Stimulated activated CD4-positive, alpha-beta T cell treated with anti-CD3 and anti-CD28 coated beads, Interleukin-1b, Interleukin-23, amount 100 ng/mL, for 1 hour (primary cell): ENCODE results near the gene CTDP1.
"Not testable (repeated sequence)": the region's sequence is repeated elsewhere in the genome, so short reads cannot be mapped to it uniquely, and the experiment has no call there.

Experiments used
- DNase-seq, 2 donors: peaks; one replicate each; pipeline ENCODE4 v3.0.0-alpha.2; 2020; ENCODE audit warnings: low read depth in 2 of 2

Gene CTDP1

GRCh38 chr18:79702906-79703305, 23.3 kb downstream of the CTDP1 start:
- DNase-seq = no peak

GRCh38 chr18:79704631-79705030, 25.0 kb downstream of the CTDP1 start:
- DNase-seq = no peak

- no peak for DNase-seq
Measured at GRCh38 chr18:79705272-79705671, 25.7 kb downstream of the CTDP1 start.

- no peak for DNase-seq
Measured at GRCh38 chr18:79706006-79706405, 26.4 kb downstream of the CTDP1 start.

- DNase-seq = no peak
Measured at GRCh38 chr18:79706658-79707057, 27.1 kb downstream of the CTDP1 start.

GRCh38 chr18:79707239-79707638, 27.6 kb downstream of the CTDP1 start:
- DNase-seq = no peak

GRCh38 chr18:79707671-79708070, 28.1 kb downstream of the CTDP1 start:
- DNase-seq = no peak

- DNase-seq = no peak
Measured at GRCh38 chr18:79708412-79708811, 28.8 kb downstream of the CTDP1 start.

GRCh38 chr18:79712206-79712857, 32.7 kb downstream of the CTDP1 start:
- no peak for DNase-seq

GRCh38 chr18:79713341-79713740, 33.7 kb downstream of the CTDP1 start:
- no peak for DNase-seq

GRCh38 chr18:79714531-79715240, 35.1 kb downstream of the CTDP1 start:
- DNase-seq = no peak

- no peak for DNase-seq
Measured at GRCh38 chr18:79715280-79715679, 35.7 kb downstream of the CTDP1 start.

- DNase-seq = no peak
Measured at GRCh38 chr18:79717059-79717458, 37.5 kb downstream of the CTDP1 start.

- DNase-seq = no peak
Measured at GRCh38 chr18:79717555-79718074, 38.0 kb downstream of the CTDP1 start.

GRCh38 chr18:79718126-79718525, 38.5 kb downstream of the CTDP1 start:
- DNase-seq = no peak

- DNase-seq = no peak
Measured at GRCh38 chr18:79718878-79719477, 39.4 kb downstream of the CTDP1 start.

GRCh38 chr18:79719478-79720358, 40.1 kb downstream of the CTDP1 start:
- not testable (repeated sequence) for DNase-seq

GRCh38 chr18:79720359-79720733, 40.7 kb downstream of the CTDP1 start:
- DNase-seq = no peak

GRCh38 chr18:79723036-79723435, 43.4 kb downstream of the CTDP1 start:
- no peak for DNase-seq

- no peak for DNase-seq
Measured at GRCh38 chr18:79723628-79724027, 44.0 kb downstream of the CTDP1 start.

- DNase-seq = no peak
Measured at GRCh38 chr18:79724299-79725080, 44.9 kb downstream of the CTDP1 start.
